GM19035 (cell line): Measurements from ENCODE around the gene PCYOX1L.
A peak's percentile ranks its signal among the peaks of the same experiment; 100 is the strongest.

Experiments used
- ATAC-seq: cut with Tn5 transposase; IDR thresholded peaks from one replicate; pipeline ENCODE4 v1.9.1; 2021; ENCODE audit not compliant: unreplicated experiment

The PCYOX1L gene

GRCh38 chr5:149333711-149334443 is 24.0 kb upstream of the PCYOX1L start:
- ATAC-seq: no peak

DNA sequence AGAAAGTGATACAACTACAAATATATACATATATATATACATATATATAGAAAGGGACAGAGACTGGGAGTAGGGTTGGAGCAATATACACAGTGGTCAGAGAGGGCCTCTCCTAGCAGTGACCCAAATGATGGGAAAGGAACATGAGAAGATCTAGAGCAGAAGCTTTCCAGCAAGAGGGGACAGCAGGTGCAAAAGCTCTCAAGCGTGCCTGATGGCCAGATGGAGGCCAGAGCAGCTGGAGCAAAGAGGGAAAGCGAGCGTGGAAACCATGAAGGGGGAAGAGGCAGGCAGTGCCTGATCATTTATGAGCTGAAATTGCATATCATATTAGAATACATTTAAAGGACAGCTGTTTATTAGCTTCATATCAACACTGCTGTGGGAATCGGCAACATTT is 20.1 kb upstream of the PCYOX1L start:
- no peak for ATAC-seq

- ATAC-seq: no peak
These were observed 19.5 kb upstream of the PCYOX1L start for GRCh38 chr5:149338364-149338763.

DNA sequence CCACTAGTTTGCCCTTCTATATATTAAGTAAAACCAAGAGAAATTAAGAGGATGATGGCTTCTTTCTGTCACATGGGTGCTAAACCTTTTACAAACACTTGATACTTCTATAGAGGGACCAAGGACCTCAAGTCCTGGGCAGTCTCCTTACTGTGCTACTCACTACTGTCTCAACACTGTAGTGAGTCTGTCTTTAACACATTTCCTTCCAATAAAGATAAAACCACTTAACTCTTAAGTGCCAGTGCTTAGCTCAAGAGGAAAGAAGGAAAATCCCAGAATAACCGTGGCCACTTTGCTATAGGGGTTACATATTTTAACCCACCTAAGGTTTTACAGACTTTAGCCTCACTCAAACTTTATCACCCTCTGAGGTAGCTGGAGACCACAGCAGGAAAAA is 16.9 kb upstream of the PCYOX1L start:
- ATAC-seq: no peak

DNA sequence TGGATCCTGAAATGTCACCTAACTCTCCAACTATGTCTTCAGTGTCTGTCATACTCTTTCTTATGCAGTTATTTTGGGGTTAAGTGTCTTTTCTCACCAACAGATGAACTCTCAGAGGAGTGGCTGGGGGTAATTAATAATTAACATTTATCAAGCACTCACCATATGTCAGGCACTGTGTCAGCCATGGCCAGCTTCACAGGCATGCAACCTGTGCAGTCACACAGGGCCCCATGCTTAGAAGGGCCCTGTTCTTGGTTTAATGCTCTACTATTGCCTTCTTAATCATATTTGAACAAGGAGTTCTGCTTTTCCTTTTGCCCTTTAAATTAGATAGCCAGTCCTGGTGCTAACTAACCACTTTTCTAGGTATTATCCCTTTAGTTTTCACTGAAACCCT is 16.0 kb upstream of the PCYOX1L start:
- no peak for ATAC-seq

GRCh38 chr5:149344151-149344550 is 13.7 kb upstream of the PCYOX1L start:
- ATAC-seq: no peak

- ATAC-seq: peak; percentile 96
These were observed 12.5 kb upstream of the PCYOX1L start, which contains the start of gene GRPEL2 for GRCh38 chr5:149345147-149345891. Gene GRPEL2 (plus strand): TSS chr5:149345499. CDS start chr5:149345540, 41 bp downstream.

- peak; percentile 7 for ATAC-seq
These were observed 12.0 kb upstream of the PCYOX1L start for GRCh38 chr5:149345892-149346222.

DNA sequence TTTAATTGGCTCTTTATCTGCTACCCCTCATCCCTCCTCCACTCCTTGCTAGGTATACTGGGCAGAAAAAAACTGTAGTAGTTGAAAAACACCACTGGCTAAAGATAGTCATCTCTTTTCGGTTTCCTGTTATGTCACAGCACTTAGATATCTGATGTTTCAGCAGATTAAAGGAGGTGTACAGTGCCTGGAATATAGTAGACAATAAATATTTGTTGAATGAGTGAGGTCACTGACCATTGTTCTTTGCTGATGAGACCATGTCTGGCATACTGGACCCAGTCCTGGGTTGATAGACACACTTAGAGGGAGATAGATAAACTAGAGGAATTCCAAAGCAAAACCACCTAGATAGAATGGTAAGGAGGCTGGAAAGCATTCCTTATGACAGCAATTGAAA is 9.3 kb upstream of the PCYOX1L start:
- ATAC-seq: no peak

- no peak for ATAC-seq
These were observed 8.5 kb upstream of the PCYOX1L start for GRCh38 chr5:149349382-149349781.

GRCh38 chr5:149352169-149352568 is 5.7 kb upstream of the PCYOX1L start:
- ATAC-seq: no peak

- no peak for ATAC-seq
These were observed 3.9 kb upstream of the PCYOX1L start for GRCh38 chr5:149353911-149354310.

DNA sequence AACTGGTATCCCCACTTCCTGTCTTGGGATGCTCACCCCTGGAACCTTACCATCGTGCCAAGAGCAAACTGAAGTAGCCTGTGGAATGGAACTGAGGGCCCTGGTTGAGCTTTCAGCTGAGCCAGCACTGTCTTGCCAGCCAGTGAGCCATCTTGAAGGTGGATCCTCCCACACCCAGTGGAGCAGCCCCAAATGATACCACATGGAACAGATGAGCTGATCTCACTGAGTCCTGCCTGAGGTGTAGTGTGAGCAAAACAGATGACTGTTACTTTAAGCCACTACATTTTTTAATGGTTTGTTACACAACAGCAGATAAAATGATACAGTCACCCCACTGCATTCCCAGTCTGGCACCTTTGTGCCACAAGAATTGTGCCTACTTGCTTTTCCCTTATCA is 2.2 kb upstream of the PCYOX1L start:
- no peak for ATAC-seq

DNA sequence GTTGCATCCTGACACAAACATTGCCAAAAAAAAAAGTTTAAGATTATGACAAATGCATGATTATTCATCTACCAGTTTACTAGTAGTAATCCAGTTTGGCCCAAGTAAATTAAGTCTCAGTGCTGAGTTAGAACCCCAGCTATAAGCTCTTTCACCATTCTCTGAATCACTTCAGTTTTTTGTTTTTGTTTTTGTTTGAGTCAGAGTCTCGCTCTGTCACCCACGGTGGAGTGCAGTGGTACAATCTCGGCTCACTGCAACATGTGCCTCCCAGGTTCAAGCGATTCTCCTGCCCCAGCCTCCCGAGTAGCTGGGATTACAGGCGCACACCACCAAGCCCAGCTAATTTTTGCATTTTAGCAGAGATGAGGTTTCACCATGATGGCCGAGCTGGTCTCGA is 1.5 kb upstream of the PCYOX1L start:
- no peak for ATAC-seq

GRCh38 chr5:149358294-149358651 is 427 bp downstream of the PCYOX1L start:
- ATAC-seq: peak; percentile 20

- ATAC-seq: no peak
These were observed 1.1 kb downstream of the PCYOX1L start for GRCh38 chr5:149358868-149359495.

DNA sequence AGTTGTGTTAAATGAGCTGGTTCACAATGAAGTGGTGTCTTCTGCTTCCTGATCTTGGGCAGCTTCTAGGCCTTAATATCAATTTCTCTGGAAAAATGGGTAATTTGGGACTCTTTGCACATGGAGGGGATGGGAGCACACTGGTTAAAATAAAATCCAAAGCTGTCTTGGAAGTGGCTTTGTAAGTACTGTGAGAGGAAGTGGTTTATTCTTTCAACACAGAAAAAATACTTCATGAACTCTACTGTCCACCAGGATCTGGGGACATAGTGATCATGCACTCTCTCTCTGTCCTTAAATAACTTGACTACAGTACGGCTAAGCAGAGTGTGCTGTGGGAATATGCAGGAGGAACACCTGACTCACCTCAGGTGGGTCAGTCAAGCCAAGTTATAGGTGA is 2.4 kb downstream of the PCYOX1L start:
- no peak for ATAC-seq

GRCh38 chr5:149362541-149362940 is 4.7 kb downstream of the PCYOX1L start:
- no peak for ATAC-seq

DNA sequence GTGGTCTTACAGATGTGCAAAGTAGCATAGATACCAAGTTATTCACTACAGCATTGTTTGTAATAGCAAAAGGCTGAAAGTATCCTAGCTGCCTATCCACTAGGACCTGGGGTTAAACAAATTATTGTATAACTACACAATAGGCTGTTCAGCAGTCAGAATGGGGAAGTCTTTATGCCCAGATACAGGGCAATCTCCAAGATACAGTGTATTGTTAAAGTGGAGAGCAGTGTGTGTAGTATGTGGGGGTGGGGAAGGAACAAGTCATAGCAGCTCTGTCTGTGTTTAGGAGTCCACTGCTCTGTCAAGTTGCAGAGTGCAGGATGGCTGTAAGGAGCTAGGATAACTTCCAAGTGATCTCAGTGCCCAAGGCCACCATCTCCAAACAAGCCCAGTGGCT is 5.5 kb downstream of the PCYOX1L start:
- ATAC-seq: no peak

GRCh38 chr5:149363936-149364335 is 6.1 kb downstream of the PCYOX1L start:
- no peak for ATAC-seq

DNA sequence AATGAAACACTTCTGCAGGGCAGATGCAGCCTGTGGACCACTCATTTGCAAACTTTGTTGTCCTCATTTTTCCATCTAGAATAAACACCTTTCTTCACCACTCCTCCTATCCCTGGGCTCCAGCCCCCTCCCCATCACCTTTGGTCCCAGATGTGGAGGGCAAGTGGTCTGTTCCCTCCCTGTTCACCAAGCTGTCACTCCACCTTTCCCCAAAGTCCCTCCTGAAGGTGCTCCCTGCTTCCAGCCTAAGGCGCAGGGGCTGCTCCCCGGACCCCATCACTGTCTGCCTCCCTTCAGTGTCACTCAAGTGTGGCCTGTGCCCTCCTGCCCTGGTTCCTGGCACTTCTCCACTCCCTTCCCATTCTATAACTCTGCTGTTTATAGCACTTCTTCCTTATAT is 6.9 kb downstream of the PCYOX1L start:
- ATAC-seq: no peak

GRCh38 chr5:149365418-149365817 is 7.6 kb downstream of the PCYOX1L start:
- ATAC-seq: no peak
